Bladder microvascular endothelial cell (primary cell): ENCODE data around the gene ALK. TPM values are rescaled to one million over a fixed set of nuclear protein-coding genes. Genes with fewer than 3 reads are reported as not detected.

Experiments
- total RNA-seq: library from RNA; depleted of rRNA; stranded (reverse); fragments of >200 nt; gene quantifications from 2 replicates; pipeline ENCODE4 v1.2.3, GENCODE V29; 2014

Gene ALK
- not detected in 2 replicates for total RNA-seq

GRCh38 chr2:29921560-29921915 is at the start of gene ALK:
ALK (minus strand) TSS chr2:29921586; CDS start chr2:29920659, 927 bp downstream.

Other genes with a start within 250 kb of the ALK start
- gene YPEL5, start 225.4 kb upstream of the ALK start, total RNA-seq = 74.1 and 148 TPM in 2 replicates